SU-DHL-6 (cell line): ENCODE results near the gene SDR39U1.

Experiments used
- H2AFZ ChIP-seq: fragments of 200-600 bp; sonication (generic); 2 replicates; pipeline ENCODE4 v1.6.1; 2014; ENCODE audit warnings: low read depth, mild to moderate bottlenecking, moderate library complexity, mixed read lengths, antibody characterized with exemption, low read length; ENCODE audit not compliant: severe bottlenecking
- H3F3A ChIP-seq: fragments of 200-600 bp; shearing (Covaris generic); 2 replicates; pipeline ENCODE4 v1.6.0; 2016; ENCODE audit warnings: antibody characterized with exemption, mild to moderate bottlenecking; ENCODE audit not compliant: insufficient read depth
- H3K27ac ChIP-seq: fragments of 200-600 bp; sonication (generic); 2 replicates; pipeline ENCODE4 v1.5.1; 2016; ENCODE audit warnings: low read depth, mild to moderate bottlenecking, low read length, moderate library complexity, mixed read lengths
- H3K27me3 ChIP-seq: fragments of 200-600 bp; sonication (generic), shearing (Covaris generic); 2 replicates; pipeline ENCODE4 v1.6.0; 2014; ENCODE audit warnings: mild to moderate bottlenecking, low read length
- H3K36me3 ChIP-seq: fragments of 200-600 bp; sonication (generic); 2 replicates; pipeline ENCODE4 v1.6.1; 2014; ENCODE audit warnings: mild to moderate bottlenecking, low read length, mixed read lengths
- H3K4me2 ChIP-seq: fragments of 300-600, 200-600 bp; shearing (Covaris generic), sonication (generic); 2 replicates; pipeline ENCODE4 v1.6.0; 2014; ENCODE audit warnings: low read length, low read depth, mild to moderate bottlenecking; ENCODE audit not compliant: poor library complexity, severe bottlenecking
- H3K4me3 ChIP-seq: fragments of 200-600 bp; sonication (generic); 2 replicates; pipeline ENCODE4 v1.5.1; 2014; ENCODE audit warnings: antibody characterized with exemption, low read length, mild to moderate bottlenecking, mixed read lengths; ENCODE audit not compliant: insufficient read depth, poor library complexity, severe bottlenecking
- H3K79me2 ChIP-seq: fragments of 200-600 bp; sonication (generic); 2 replicates; pipeline ENCODE4 v1.6.1; 2014; ENCODE audit warnings: mild to moderate bottlenecking, low read length, moderate library complexity; ENCODE audit not compliant: insufficient read depth
- H3K9ac ChIP-seq: fragments of 200-600 bp; sonication (generic); 2 replicates; pipeline ENCODE4 v1.7.0; 2014; ENCODE audit warnings: mild to moderate bottlenecking, low read length
- H3K9me2 ChIP-seq: fragments of 200-600 bp; sonication (generic); replicated peaks from 2 replicates; pipeline ENCODE4 v1.6.1; 2014; ENCODE audit warnings: low read length; ENCODE audit not compliant: insufficient read depth
- H3K9me3 ChIP-seq: fragments of 200-600 bp; sonication (generic); 2 replicates; pipeline ENCODE4 v1.6.1; 2014; ENCODE audit warnings: low read length, mixed read lengths; ENCODE audit not compliant: insufficient read depth
- H4K20me1 ChIP-seq: fragments of 200-600 bp; sonication (generic); 2 replicates; pipeline ENCODE4 v1.6.1; 2014; ENCODE audit warnings: low read depth, mild to moderate bottlenecking, antibody characterized with exemption, low read length, moderate library complexity, mixed read lengths
- EZH2phosphoT487 ChIP-seq: fragments of 200-600 bp; sonication (generic), shearing (Covaris generic); conservative IDR thresholded peaks from 2 replicates; pipeline ENCODE4 v1.6.1; 2018; ENCODE audit warnings: mild to moderate bottlenecking, antibody characterized with exemption, low read length, moderate library complexity, mixed read lengths
- TF ChIP-seq, protein P1 (sequence below): fragments of 200-600 bp; sonication (generic); IDR thresholded peaks from one replicate; pipeline ENCODE4 v1.5.1; 2017; ENCODE audit warnings: antibody characterized with exemption, mild to moderate bottlenecking, low read length, moderate library complexity; ENCODE audit not compliant: insufficient read depth, poor library complexity, severe bottlenecking

SDR39U1 gene

DNA sequence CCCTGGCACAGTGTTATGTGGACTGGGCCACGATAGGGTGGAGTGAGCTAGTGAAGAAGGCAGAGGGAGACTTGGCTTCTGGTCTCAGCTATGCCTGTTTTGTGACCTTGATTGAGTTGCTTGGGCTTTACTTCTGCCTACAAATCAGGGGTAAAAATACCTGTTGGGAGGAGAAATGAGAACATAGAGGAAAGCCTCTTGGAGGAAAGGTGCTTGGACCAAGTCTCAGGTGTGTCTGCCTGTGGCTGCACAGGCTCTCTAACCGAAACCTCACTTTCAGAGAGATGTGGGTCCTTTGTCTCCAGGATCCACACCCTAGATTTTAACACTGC, 4.9 kb downstream of the SDR39U1 start:
- H3K9me2 ChIP-seq: no peaks in the 10 kb centered on the region
- no peak overlapping the region for H3K9ac ChIP-seq
- H3K27me3 ChIP-seq: no peaks in the 10 kb centered on the region
- no peak overlapping the region for H3K27ac ChIP-seq
- H3K4me3 ChIP-seq: no peak overlapping the region
- no peaks in the 10 kb centered on the region for H4K20me1 ChIP-seq
- no peak overlapping the region for H2AFZ ChIP-seq
- H3K9me3 ChIP-seq: no peaks in the 10 kb centered on the region
- 0 out of 2 replicates have a peak, but pooled peaks cover 6% of the 10 kb centered on the region for H3F3A ChIP-seq
- H3K36me3 ChIP-seq: no peaks in the 10 kb centered on the region
- peaks cover 7% of the 10 kb centered on the region for H3K79me2 ChIP-seq
- TF ChIP-seq, protein P1, sequence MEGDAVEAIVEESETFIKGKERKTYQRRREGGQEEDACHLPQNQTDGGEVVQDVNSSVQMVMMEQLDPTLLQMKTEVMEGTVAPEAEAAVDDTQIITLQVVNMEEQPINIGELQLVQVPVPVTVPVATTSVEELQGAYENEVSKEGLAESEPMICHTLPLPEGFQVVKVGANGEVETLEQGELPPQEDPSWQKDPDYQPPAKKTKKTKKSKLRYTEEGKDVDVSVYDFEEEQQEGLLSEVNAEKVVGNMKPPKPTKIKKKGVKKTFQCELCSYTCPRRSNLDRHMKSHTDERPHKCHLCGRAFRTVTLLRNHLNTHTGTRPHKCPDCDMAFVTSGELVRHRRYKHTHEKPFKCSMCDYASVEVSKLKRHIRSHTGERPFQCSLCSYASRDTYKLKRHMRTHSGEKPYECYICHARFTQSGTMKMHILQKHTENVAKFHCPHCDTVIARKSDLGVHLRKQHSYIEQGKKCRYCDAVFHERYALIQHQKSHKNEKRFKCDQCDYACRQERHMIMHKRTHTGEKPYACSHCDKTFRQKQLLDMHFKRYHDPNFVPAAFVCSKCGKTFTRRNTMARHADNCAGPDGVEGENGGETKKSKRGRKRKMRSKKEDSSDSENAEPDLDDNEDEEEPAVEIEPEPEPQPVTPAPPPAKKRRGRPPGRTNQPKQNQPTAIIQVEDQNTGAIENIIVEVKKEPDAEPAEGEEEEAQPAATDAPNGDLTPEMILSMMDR: no peak
- no peak for TF ChIP-seq EZH2phosphoT487
- no peak overlapping the region for H3K4me2 ChIP-seq

- no peaks in the 10 kb centered on the region for H3K9me2 ChIP-seq
- H3K9ac ChIP-seq: no peak overlapping the region
- H2AFZ ChIP-seq: no peak overlapping the region
- H3K79me2 ChIP-seq: peaks cover 7% of the 10 kb centered on the region
- 0 out of 2 replicates have a peak, but pooled peaks cover 6% of the 10 kb centered on the region for H3F3A ChIP-seq
- no peaks in the 10 kb centered on the region for H4K20me1 ChIP-seq
- no peak overlapping the region for H3K27ac ChIP-seq
- no peaks in the 10 kb centered on the region for H3K9me3 ChIP-seq
- no peaks in the 10 kb centered on the region for H3K36me3 ChIP-seq
- no peak overlapping the region for H3K4me3 ChIP-seq
- no peaks in the 10 kb centered on the region for H3K27me3 ChIP-seq
- TF ChIP-seq EZH2phosphoT487: no peak
- TF ChIP-seq, protein P1: peak; percentile 8
- no peak overlapping the region for H3K4me2 ChIP-seq
These were observed 5.4 kb downstream of the SDR39U1 start for GRCh38 chr14:24437020-24437735.

- Histone ChIP-seq H2AFZ (no peak overlapping the region), H3K9me3 (no peaks in the 10 kb centered on the region), H3F3A (0 out of 2 replicates have a peak, but pooled peaks cover 5% of the 10 kb centered on the region), H3K79me2 (peaks cover under 1% of the 10 kb centered on the region; the same call in 1 of the 2 replicates), H3K4me3 (no peak overlapping the region), H3K4me2 (no peak overlapping the region), H3K27ac (no peak overlapping the region), H3K36me3 (no peaks in the 10 kb centered on the region), H3K9ac (no peak overlapping the region), H4K20me1 (no peaks in the 10 kb centered on the region), H3K27me3 (no peaks in the 10 kb centered on the region), H3K9me2 (no peaks in the 10 kb centered on the region)
- no peak for TF ChIP-seq EZH2phosphoT487
- TF ChIP-seq, protein P1: peak; percentile 57
These were observed 6.1 kb downstream of the SDR39U1 start for GRCh38 chr14:24436355-24437019.
